GM23248 (cell line): ENCODE results near the gene CLIC6. TPM values are rescaled to one million over a fixed set of nuclear protein-coding genes. Genes with fewer than 3 reads are reported as not detected.
"Not testable (repeated sequence)": the region's sequence is repeated elsewhere in the genome, so short reads cannot be mapped to it uniquely, and the experiment has no call there.

ENCODE experiments used
- DNase-seq: peaks from one replicate; pipeline ENCODE4 v3.0.0-alpha.2; 2015
- H2AFZ ChIP-seq: fragments of 200-600 bp; sonication (generic); 2 replicates; pipeline ENCODE4 v1.6.1; 2016; ENCODE audit warnings: antibody characterized with exemption
- H3F3A ChIP-seq: fragments of 200-600 bp; sonication (generic); 2 replicates; pipeline ENCODE4 v1.6.1; 2016; ENCODE audit warnings: mild to moderate bottlenecking, antibody characterized with exemption, mixed run types; ENCODE audit not compliant: insufficient read depth
- H3K27ac ChIP-seq: fragments of 200-600 bp; sonication (generic); 2 replicates; pipeline ENCODE4 v1.5.1; 2016; ENCODE audit warnings: mild to moderate bottlenecking
- H3K27me3 ChIP-seq: fragments of 200-600 bp; sonication (generic); replicated peaks from 2 replicates; pipeline ENCODE4 v1.6.1; 2016; ENCODE audit warnings: mild to moderate bottlenecking; ENCODE audit not compliant: insufficient read depth
- H3K36me3 ChIP-seq: fragments of 200-600 bp; sonication (generic); 2 replicates; pipeline ENCODE4 v1.6.1; 2016; ENCODE audit warnings: low read depth, mild to moderate bottlenecking
- H3K4me1 ChIP-seq: fragments of 200-600 bp; sonication (generic); 2 replicates; pipeline ENCODE4 v1.6.1; 2016; ENCODE audit warnings: mild to moderate bottlenecking; ENCODE audit not compliant: insufficient read depth
- H3K4me2 ChIP-seq: fragments of 200-600 bp; sonication (generic); one replicate; pipeline ENCODE4 v1.6.1; 2016; ENCODE audit warnings: mild to moderate bottlenecking; ENCODE audit not compliant: unreplicated experiment
- H3K4me3 ChIP-seq: fragments of 200-600 bp; sonication (generic); 2 replicates; pipeline ENCODE4 v1.5.1; 2016; ENCODE audit warnings: mild to moderate bottlenecking
- H3K79me2 ChIP-seq: fragments of 200-600 bp; sonication (generic); 2 replicates; pipeline ENCODE4 v1.6.1; 2016; ENCODE audit warnings: mild to moderate bottlenecking; ENCODE audit not compliant: insufficient read depth
- H3K9ac ChIP-seq: fragments of 200-600 bp; sonication (generic); 2 replicates; pipeline ENCODE4 v1.6.1; 2016; ENCODE audit warnings: mild to moderate bottlenecking
- H3K9me2 ChIP-seq: fragments of 200-600 bp; sonication (generic); 2 replicates; pipeline ENCODE4 v1.6.1; 2016; ENCODE audit warnings: mixed run types, mild to moderate bottlenecking, moderate library complexity; ENCODE audit not compliant: insufficient read depth
- H3K9me3 ChIP-seq: fragments of 200-600 bp; sonication (generic); one replicate; pipeline ENCODE4 v1.6.1; 2017; ENCODE audit warnings: low read depth
- H4K20me1 ChIP-seq: fragments of 200-600 bp; sonication (generic); 2 replicates; pipeline ENCODE4 v1.6.0; 2016; ENCODE audit not compliant: insufficient read depth
- EZH2 ChIP-seq: fragments of 200-600 bp; sonication (generic); IDR thresholded peaks from 2 replicates; pipeline ENCODE4 v1.6.1; 2018; ENCODE audit warnings: antibody characterized with exemption, mild to moderate bottlenecking; ENCODE audit not compliant: insufficient read depth, poor library complexity, severe bottlenecking
- EZH2phosphoT487 ChIP-seq: fragments of 200-600 bp; sonication (generic); IDR thresholded peaks from 2 replicates; pipeline ENCODE4 v1.6.1; 2018; ENCODE audit warnings: antibody characterized with exemption, moderate library complexity, mild to moderate bottlenecking, low read depth; ENCODE audit not compliant: insufficient read depth
- WGBS, 2 experiments: methylation state at CpG; one replicate each; pipeline ENCODE4 v1.1.6; 2015 to 2017; ENCODE audit warnings: low lambda C conversion rate in 2 of 2, low coverage in 1 of 2; ENCODE audit errors: missing lambda C conversion rate in 2 of 2; 5-methylcytosine and 5-hydroxymethylcytosine counted together
- in situ Hi-C: fragments of 300-500 bp; cut with MboI; formaldehyde crosslinking; loops from 2 replicates; pipeline ENCODE4 v1.15.0; 2020
- polyA plus RNA-seq: library from polyadenylated mRNA; unstranded; fragments of >200 nt; fragmentation: Nextera tagmentation; extraction: Ambion mirVana; gene quantifications from 2 replicates; pipeline ENCODE4 v1.2.1, GENCODE V29; 2016
- total RNA-seq: library from RNA; depleted of rRNA; stranded (reverse); fragments of >200 nt; shearing (Covaris generic); gene quantifications from 2 replicates; pipeline ENCODE4 v1.2.3, GENCODE V29; 2014

CLIC6 gene
- total and polyA plus RNA-seq, 2 experiments from 2014 or later: 0.08 TPM; not detected in 1

DNA sequence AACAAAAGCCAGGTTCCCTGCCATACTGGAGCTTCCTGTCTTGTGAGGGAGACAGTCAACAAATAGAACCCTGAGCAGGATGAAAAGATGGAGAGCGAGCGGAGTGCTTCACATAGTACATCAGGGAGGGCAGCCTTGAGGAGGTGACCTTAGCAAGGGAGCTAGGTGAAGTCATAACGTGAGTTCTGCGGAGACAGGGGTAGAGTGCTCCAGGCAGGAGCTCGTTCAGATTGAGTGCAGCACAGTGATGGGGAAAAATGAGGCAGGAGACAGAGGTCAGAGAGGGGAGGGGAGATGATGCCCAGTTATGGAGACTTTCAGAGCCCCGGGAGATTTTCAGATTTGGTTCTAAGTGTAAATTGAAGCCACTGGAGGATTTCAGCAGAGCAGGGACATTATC, 15.3 kb upstream of the CLIC6 start:
- H2AFZ ChIP-seq: no peak overlapping the region
- no peaks in the 10 kb centered on the region for H3K79me2 ChIP-seq
- no peak for DNase-seq
- H3K36me3 ChIP-seq: no peaks in the 10 kb centered on the region
- H3K9ac ChIP-seq: no peak overlapping the region
- no peaks in the 10 kb centered on the region for H3K4me1 ChIP-seq
- in situ Hi-C loops: no loop called here
- no peak overlapping the region for H3K4me3 ChIP-seq
- no peaks in the 10 kb centered on the region for H3F3A ChIP-seq
- H3K27ac ChIP-seq: no peak overlapping the region
- no peak overlapping the region for H3K4me2 ChIP-seq
- H4K20me1 ChIP-seq: no peaks in the 10 kb centered on the region
- no peaks in the 10 kb centered on the region for H3K9me2 ChIP-seq
- no peaks in the 10 kb centered on the region for H3K9me3 ChIP-seq
- WGBS, 2 experiments: 66 to 73% methylated on average over 6 of the region's 6 CpGs
- H3K27me3 ChIP-seq: peaks cover 70% of the 10 kb centered on the region
- TF ChIP-seq EZH2phosphoT487 (no peak), EZH2 (no peak)

DNA sequence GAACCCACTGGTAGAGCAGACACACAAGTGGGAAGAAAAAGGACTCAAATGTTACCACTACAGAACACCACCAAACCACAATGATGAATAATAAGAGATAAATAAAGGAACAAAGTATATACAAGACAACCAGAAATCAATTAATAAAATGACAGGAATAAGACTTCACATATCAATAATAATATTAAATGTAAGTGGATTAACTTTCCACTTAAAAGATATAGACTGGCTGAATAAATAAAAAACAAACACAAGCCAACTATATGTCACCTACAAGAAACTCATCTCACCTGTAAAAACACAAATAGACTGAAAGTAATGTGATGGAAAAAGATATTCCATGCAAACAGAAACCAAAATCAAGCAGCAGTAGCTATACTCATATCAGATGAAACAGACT, 6.9 kb upstream of the CLIC6 start:
- no peak overlapping the region for H3K4me2 ChIP-seq
- H3K9me3 ChIP-seq: peaks cover 5% of the 10 kb centered on the region
- in situ Hi-C loops: no loop called here
- H3K27ac ChIP-seq: no peak overlapping the region
- no peak overlapping the region for H2AFZ ChIP-seq
- no peaks in the 10 kb centered on the region for H3K36me3 ChIP-seq
- no peaks in the 10 kb centered on the region for H3K4me1 ChIP-seq
- no peaks in the 10 kb centered on the region for H4K20me1 ChIP-seq
- no peaks in the 10 kb centered on the region for H3K79me2 ChIP-seq
- H3K4me3 ChIP-seq: no peak overlapping the region
- H3K9me2 ChIP-seq: no peaks in the 10 kb centered on the region
- no peaks in the 10 kb centered on the region; the same call in 1 of the 2 replicates for H3F3A ChIP-seq
- no peak for TF ChIP-seq EZH2phosphoT487
- no peak for TF ChIP-seq EZH2
- H3K9ac ChIP-seq: no peak overlapping the region
- DNase-seq: no peak
- H3K27me3 ChIP-seq: peaks cover 41% of the 10 kb centered on the region

DNA sequence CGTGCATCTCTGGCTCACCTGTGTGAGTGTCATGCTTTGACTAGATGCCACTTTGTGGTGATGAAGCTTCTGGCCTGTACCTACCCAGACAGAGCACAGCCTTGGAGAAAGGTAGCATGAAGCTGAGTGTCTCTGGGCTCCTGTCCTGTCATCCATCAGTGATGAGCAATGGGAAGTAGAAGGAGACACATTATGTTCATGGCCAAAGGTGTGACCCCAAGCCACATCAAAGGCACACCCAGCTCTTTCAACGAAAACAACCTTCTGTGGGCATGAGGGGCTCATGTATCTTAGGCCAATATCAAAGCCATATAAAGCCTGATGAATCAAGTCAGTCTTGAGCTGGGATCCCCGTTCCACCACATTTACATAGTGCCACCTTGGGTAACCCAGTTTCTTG, 1.0 kb upstream of the CLIC6 start:
- WGBS, 2 experiments: 76 to 81% methylated on average over 3 of the region's 3 CpGs
- no peaks in the 10 kb centered on the region for H3K4me1 ChIP-seq
- no peak overlapping the region for H3K4me3 ChIP-seq
- H3K27ac ChIP-seq: no peak overlapping the region
- no peaks in the 10 kb centered on the region; the same call in 1 of the 2 replicates for H3F3A ChIP-seq
- no peak for TF ChIP-seq EZH2phosphoT487
- no peak for TF ChIP-seq EZH2
- H2AFZ ChIP-seq: no peak overlapping the region
- no peak overlapping the region for H3K4me2 ChIP-seq
- no peak for DNase-seq
- H3K9me3 ChIP-seq: no peaks in the 10 kb centered on the region
- no peaks in the 10 kb centered on the region for H3K36me3 ChIP-seq
- no peaks in the 10 kb centered on the region for H3K79me2 ChIP-seq
- no peak overlapping the region for H3K9ac ChIP-seq
- peaks cover 73% of the 10 kb centered on the region for H3K27me3 ChIP-seq
- H3K9me2 ChIP-seq: no peaks in the 10 kb centered on the region
- in situ Hi-C loops: no loop called here
- no peaks in the 10 kb centered on the region for H4K20me1 ChIP-seq

DNA sequence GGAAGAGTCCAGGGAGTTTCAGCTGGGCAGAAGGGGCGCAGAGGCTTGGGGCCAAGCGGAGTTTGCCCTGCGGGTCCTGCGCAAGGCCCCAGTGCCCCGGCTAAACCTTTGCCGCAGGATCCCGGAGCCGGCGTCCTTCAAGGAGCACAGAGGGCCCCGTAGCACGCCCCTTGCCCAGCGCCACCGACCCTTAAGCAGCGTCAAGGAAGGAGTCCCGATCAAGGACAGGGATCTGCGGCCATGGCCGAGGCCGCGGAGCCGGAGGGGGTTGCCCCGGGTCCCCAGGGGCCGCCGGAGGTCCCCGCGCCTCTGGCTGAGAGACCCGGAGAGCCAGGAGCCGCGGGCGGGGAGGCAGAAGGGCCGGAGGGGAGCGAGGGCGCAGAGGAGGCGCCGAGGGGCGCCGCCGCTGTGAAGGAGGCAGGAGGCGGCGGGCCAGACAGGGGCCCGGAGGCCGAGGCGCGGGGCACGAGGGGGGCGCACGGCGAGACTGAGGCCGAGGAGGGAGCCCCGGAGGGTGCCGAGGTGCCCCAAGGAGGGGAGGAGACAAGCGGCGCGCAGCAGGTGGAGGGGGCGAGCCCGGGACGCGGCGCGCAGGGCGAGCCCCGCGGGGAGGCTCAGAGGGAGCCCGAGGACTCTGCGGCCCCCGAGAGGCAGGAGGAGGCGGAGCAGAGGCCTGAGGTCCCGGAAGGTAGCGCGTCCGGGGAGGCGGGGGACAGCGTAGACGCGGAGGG, 520 bp downstream of the CLIC6 start:
- in situ Hi-C loops: no loop called here
- Histone ChIP-seq H3K4me1 (no peaks in the 10 kb centered on the region), H3K27ac (no peak overlapping the region), H3K79me2 (no peaks in the 10 kb centered on the region), H3K27me3 (peaks cover 79% of the 10 kb centered on the region), H3K9me2 (no peaks in the 10 kb centered on the region), H3F3A (no peaks in the 10 kb centered on the region; the same call in 1 of the 2 replicates), H3K36me3 (no peaks in the 10 kb centered on the region), H2AFZ (peak overlapping the region; percentile 54), H3K9ac (no peak overlapping the region), H4K20me1 (no peaks in the 10 kb centered on the region), H3K4me2 (no peak overlapping the region), H3K9me3 (no peaks in the 10 kb centered on the region), H3K4me3 (0 out of 2 replicates have a peak overlapping the region, but pooled peaks have one; percentile 11)
- DNase-seq: peak; percentile 29
- WGBS, 2 experiments: 4% methylated on average over 36 to 73 of the region's 74 CpGs
- TF ChIP-seq EZH2 (no peak), EZH2phosphoT487 (0 out of 2 replicates have a peak, but pooled peaks have one; percentile 64)

DNA sequence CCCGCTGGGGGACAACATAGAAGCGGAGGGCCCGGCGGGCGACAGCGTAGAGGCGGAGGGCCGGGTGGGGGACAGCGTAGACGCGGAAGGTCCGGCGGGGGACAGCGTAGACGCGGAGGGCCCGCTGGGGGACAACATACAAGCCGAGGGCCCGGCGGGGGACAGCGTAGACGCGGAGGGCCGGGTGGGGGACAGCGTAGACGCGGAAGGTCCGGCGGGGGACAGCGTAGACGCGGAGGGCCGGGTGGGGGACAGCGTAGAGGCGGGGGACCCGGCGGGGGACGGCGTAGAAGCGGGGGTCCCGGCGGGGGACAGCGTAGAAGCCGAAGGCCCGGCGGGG, 1.1 kb downstream of the CLIC6 start:
- H3K9me2 ChIP-seq, H3K79me2 ChIP-seq, H3K36me3 ChIP-seq, in situ Hi-C loops, DNase-seq, H3K4me1 ChIP-seq, H3K9ac ChIP-seq, H4K20me1 ChIP-seq, H3K4me2 ChIP-seq, H3F3A ChIP-seq, H3K9me3 ChIP-seq, H3K27ac ChIP-seq: not testable (repeated sequence)
- 3% methylated on average over 6 to 46 of the region's 46 CpGs for whole genome bisulfite sequencing, 2 experiments
- Histone ChIP-seq H3K27me3 (peaks cover 79% of the 10 kb centered on the region), H3K4me3 (peak overlapping the region; percentile 11; the same call in 1 of the 2 replicates), H2AFZ (peak overlapping the region; percentile 57)
